Raji (cell line): ENCODE results near the gene CCNI2.

Source experiments
- POLR2A ChIP-seq: IDR thresholded peaks from 2 replicates; pipeline ENCODE4 v1.6.1; 2011; ENCODE audit warnings: low read depth, low read length, control low read depth; ENCODE audit not compliant: insufficient read depth

The CCNI2 gene

GRCh38 chr5:132768485-132768868, 21.3 kb downstream of the CCNI2 start:
- no peak for TF ChIP-seq POLR2A

- TF ChIP-seq POLR2A, result no peak
These were observed 23.4 kb downstream of the CCNI2 start for GRCh38 chr5:132770476-132771159.

- TF ChIP-seq POLR2A, result no peak
These were observed 24.3 kb downstream of the CCNI2 start for GRCh38 chr5:132771503-132771998.

- no peak for TF ChIP-seq POLR2A
These were observed 25.3 kb downstream of the CCNI2 start for GRCh38 chr5:132772291-132773070.

- no peak for TF ChIP-seq POLR2A
These were observed 25.9 kb downstream of the CCNI2 start for GRCh38 chr5:132773114-132773513.

GRCh38 chr5:132773601-132774355, 26.6 kb downstream of the CCNI2 start:
- no peak for TF ChIP-seq POLR2A

GRCh38 chr5:132774406-132774805, 27.2 kb downstream of the CCNI2 start:
- no peak for TF ChIP-seq POLR2A

- TF ChIP-seq POLR2A, result no peak
These were observed 27.7 kb downstream of the CCNI2 start for GRCh38 chr5:132774896-132775295.

GRCh38 chr5:132775476-132775961, 28.3 kb downstream of the CCNI2 start:
- TF ChIP-seq POLR2A, result no peak

- TF ChIP-seq POLR2A, result no peak
These were observed 29.1 kb downstream of the CCNI2 start for GRCh38 chr5:132776131-132776937.

- no peak for TF ChIP-seq POLR2A
These were observed 29.6 kb downstream of the CCNI2 start for GRCh38 chr5:132776938-132777208.

GRCh38 chr5:132777209-132778069, 30.2 kb downstream of the CCNI2 start, which contains the start of gene SEPTIN8:
Gene SEPTIN8, minus strand, starts transcription at chr5:132777239. Its CDS starts 102 bp downstream, at chr5:132777137.
- TF ChIP-seq POLR2A, result no peak

GRCh38 chr5:132778129-132778528, 30.9 kb downstream of the CCNI2 start:
- TF ChIP-seq POLR2A, result no peak

- TF ChIP-seq POLR2A, result no peak
These were observed 31.6 kb downstream of the CCNI2 start for GRCh38 chr5:132778856-132779255.

GRCh38 chr5:132779961-132780360, 32.7 kb downstream of the CCNI2 start:
- TF ChIP-seq POLR2A, result no peak
